ENCODE results near the gene CTSF.

Gene CTSF

DNA sequence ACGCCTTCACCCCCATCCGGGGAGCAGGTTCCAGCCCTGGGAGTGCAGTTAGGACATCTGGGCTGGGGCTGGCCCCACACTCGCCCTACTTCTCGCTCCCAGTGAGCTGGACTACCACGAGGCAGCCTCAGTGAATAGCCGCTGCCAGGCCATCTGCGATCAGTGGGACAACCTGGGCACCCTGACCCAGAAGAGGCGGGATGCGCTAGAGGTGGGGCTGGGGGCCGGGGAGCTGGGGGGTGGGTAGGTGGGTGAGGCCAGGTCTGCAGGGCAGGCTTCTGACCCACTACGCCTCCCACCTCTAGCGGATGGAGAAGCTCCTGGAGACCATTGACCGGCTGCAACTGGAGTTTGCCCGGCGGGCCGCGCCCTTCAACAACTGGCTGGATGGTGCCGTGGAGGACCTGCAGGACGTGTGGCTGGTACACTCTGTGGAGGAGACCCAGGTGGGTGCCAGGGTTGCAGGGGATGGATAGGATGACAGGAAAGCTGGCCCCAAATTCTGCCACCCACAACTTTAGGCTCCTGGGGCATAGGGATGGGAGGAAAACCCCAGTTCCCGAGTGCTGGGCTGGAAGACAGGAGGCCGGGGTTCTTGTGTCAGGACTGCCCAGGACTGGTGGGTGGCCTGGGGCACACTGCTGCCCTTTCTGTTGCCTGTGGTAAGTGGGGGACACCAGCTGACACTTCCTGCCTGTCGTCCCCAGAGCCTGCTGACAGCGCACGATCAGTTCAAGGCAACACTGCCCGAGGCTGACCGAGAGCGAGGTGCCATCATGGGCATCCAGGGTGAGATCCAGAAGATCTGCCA is 8.3 kb downstream of the CTSF start:
- no peak for DNase-seq (ENCODE audit: low spot score in 2 of 2)
- in situ Hi-C loops (cut with MboI; ENCODE audit: low sequenced_read_pairs) = no loop called here
- H3K4me3 ChIP-seq = no peak overlapping the region
- no peaks in the 10 kb centered on the region for H3K9me3 ChIP-seq
- H3K27me3 ChIP-seq (ENCODE audit: low read depth) = no peaks in the 10 kb centered on the region
- H3K36me3 ChIP-seq (replicated peaks) = no peaks in the 10 kb centered on the region; the same call in none of the 2 replicates
- H3K4me1 ChIP-seq = no peaks in the 10 kb centered on the region

- no peak overlapping the region for H3K4me3 ChIP-seq
- in situ Hi-C loops (cut with MboI; ENCODE audit: low sequenced_read_pairs) = no loop called here
- H3K4me1 ChIP-seq = no peaks in the 10 kb centered on the region
- no peaks in the 10 kb centered on the region for H3K9me3 ChIP-seq
- no peaks in the 10 kb centered on the region; the same call in none of the 2 replicates for H3K36me3 ChIP-seq (replicated peaks)
- no peak for DNase-seq (ENCODE audit: low spot score in 2 of 2)
- H3K27me3 ChIP-seq (ENCODE audit: low read depth) = no peaks in the 10 kb centered on the region
Measured at GRCh38 chr11:66559142-66559865, 9.1 kb downstream of the CTSF start.

GRCh38 chr11:66557733-66558326 is 10.6 kb downstream of the CTSF start:
- in situ Hi-C loops (cut with MboI; ENCODE audit: low sequenced_read_pairs) = no loop called here
- Histone ChIP-seq H3K9me3 (no peaks in the 10 kb centered on the region), H3K4me1 (no peaks in the 10 kb centered on the region), H3K27me3 (ENCODE audit: low read depth) (no peaks in the 10 kb centered on the region), H3K36me3 (replicated peaks) (no peaks in the 10 kb centered on the region; the same call in 1 of the 2 replicates), H3K4me3 (no peak overlapping the region)
- no peak for DNase-seq (ENCODE audit: low spot score in 2 of 2)

GRCh38 chr11:66556086-66556485 is 12.3 kb downstream of the CTSF start:
- no peak for DNase-seq (ENCODE audit: low spot score in 2 of 2)
- no peaks in the 10 kb centered on the region for H3K36me3 ChIP-seq (replicated peaks)
- H3K4me3 ChIP-seq = no peak overlapping the region
- H3K27me3 ChIP-seq (ENCODE audit: low read depth) = no peaks in the 10 kb centered on the region
- no peaks in the 10 kb centered on the region for H3K9me3 ChIP-seq
- in situ Hi-C loops (cut with MboI; ENCODE audit: low sequenced_read_pairs) = no loop called here
- no peaks in the 10 kb centered on the region for H3K4me1 ChIP-seq

- DNase-seq (ENCODE audit: low spot score in 2 of 2) = no peak
- H3K9me3 ChIP-seq = no peaks in the 10 kb centered on the region
- in situ Hi-C loops (cut with MboI; ENCODE audit: low sequenced_read_pairs) = no loop called here
- no peaks in the 10 kb centered on the region for H3K27me3 ChIP-seq (ENCODE audit: low read depth)
- H3K36me3 ChIP-seq (replicated peaks) = no peaks in the 10 kb centered on the region
- no peaks in the 10 kb centered on the region for H3K4me1 ChIP-seq
- no peak overlapping the region for H3K4me3 ChIP-seq
Measured at GRCh38 chr11:66555416-66555815, 13.0 kb downstream of the CTSF start.

DNA sequence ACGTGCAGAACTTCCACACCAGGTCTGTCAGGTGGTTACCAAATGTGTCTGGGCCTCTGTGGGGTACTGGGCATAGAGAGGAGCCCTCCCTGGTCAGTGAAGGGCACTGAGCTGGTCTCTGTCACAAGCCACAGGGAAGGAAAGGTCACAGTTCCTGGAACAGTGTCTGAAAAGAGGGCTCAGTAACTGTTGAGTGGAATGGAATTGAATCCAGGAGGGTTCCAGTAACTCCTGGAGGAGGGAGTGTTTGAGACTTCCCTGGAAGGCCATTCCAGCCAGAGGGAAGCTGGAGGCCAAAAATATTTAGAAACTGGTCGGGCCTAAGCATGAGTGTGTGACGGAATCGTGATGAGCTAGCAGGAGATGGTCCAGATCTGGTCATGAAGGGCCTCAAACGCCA is 13.8 kb downstream of the CTSF start:
- no peak for DNase-seq (ENCODE audit: low spot score in 2 of 2)
- Histone ChIP-seq H3K4me1 (no peaks in the 10 kb centered on the region), H3K27me3 (ENCODE audit: low read depth) (no peaks in the 10 kb centered on the region), H3K4me3 (no peak overlapping the region), H3K36me3 (replicated peaks) (no peaks in the 10 kb centered on the region), H3K9me3 (no peaks in the 10 kb centered on the region)
- in situ Hi-C loops (cut with MboI; ENCODE audit: low sequenced_read_pairs) = no loop called here

DNA sequence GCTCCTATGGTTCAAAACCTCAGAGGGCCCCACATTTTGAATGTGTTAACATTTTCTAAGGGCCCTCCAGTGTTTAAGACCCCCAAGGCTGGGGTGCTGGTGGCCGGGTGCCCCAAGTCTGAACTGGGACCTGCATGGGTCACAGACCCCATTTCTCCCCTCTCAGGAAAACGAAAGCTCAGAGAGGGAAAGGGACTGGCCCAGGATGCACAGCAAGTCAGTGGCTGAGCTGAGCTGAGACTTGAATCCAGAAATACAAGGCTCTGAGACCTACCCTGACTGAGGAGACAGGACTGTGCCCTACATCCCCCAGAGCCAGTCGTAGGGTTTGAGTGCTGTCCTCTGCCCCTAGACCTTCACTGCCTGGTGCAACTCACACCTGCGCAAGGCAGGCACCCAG is 17.5 kb downstream of the CTSF start:
- no peak for DNase-seq (ENCODE audit: low spot score in 2 of 2)
- no peaks in the 10 kb centered on the region; the same call in 1 of the 2 replicates for H3K4me1 ChIP-seq
- no peaks in the 10 kb centered on the region for H3K36me3 ChIP-seq (replicated peaks)
- in situ Hi-C loops (cut with MboI; ENCODE audit: low sequenced_read_pairs) = no loop called here
- no peaks in the 10 kb centered on the region for H3K9me3 ChIP-seq
- H3K27me3 ChIP-seq (ENCODE audit: low read depth) = no peaks in the 10 kb centered on the region
- no peak overlapping the region for H3K4me3 ChIP-seq

GRCh38 chr11:66549696-66550095 is 18.7 kb downstream of the CTSF start:
- Histone ChIP-seq H3K9me3 (no peaks in the 10 kb centered on the region), H3K4me1 (peaks cover 2% of the 10 kb centered on the region), H3K27me3 (ENCODE audit: low read depth) (no peaks in the 10 kb centered on the region), H3K4me3 (no peak overlapping the region), H3K36me3 (replicated peaks) (no peaks in the 10 kb centered on the region)
- in situ Hi-C loops (cut with MboI; ENCODE audit: low sequenced_read_pairs) = no loop called here
- no peak for DNase-seq (ENCODE audit: low spot score in 2 of 2)

GRCh38 chr11:66548774-66549630 is 19.4 kb downstream of the CTSF start:
- H3K4me3 ChIP-seq = no peak overlapping the region
- peaks cover 8% of the 10 kb centered on the region for H3K4me1 ChIP-seq
- H3K9me3 ChIP-seq = no peaks in the 10 kb centered on the region
- H3K36me3 ChIP-seq (replicated peaks) = no peaks in the 10 kb centered on the region
- H3K27me3 ChIP-seq (ENCODE audit: low read depth) = no peaks in the 10 kb centered on the region
- in situ Hi-C loops (cut with MboI; ENCODE audit: low sequenced_read_pairs) = no loop called here
- DNase-seq (ENCODE audit: low spot score in 2 of 2) = no peak

GRCh38 chr11:66548041-66548440 is 20.4 kb downstream of the CTSF start:
- H3K36me3 ChIP-seq (replicated peaks) = peaks cover 7% of the 10 kb centered on the region
- DNase-seq (ENCODE audit: low spot score in 2 of 2) = no peak
- no peaks in the 10 kb centered on the region for H3K27me3 ChIP-seq (ENCODE audit: low read depth)
- no peaks in the 10 kb centered on the region for H3K9me3 ChIP-seq
- H3K4me3 ChIP-seq = no peak overlapping the region
- in situ Hi-C loops (cut with MboI; ENCODE audit: low sequenced_read_pairs) = no loop called here
- peaks cover 12% of the 10 kb centered on the region for H3K4me1 ChIP-seq

DNA sequence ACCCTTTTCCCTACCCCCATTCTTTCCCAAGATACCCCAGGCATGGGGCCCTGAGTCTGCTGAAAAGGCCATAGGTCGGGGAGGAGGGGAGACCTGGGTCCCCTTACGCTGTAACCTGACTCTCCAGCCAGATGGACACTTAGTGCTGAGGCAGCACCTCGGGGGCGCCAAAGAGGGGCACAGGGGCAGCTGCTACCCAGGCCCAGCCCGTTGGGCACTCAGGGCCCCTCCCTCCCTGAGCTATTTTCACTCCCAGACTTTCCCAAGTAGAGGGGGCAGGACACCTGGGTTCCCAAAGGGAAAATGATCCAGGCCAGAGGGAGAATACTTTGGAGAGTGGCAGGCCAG is 20.8 kb downstream of the CTSF start:
- in situ Hi-C loops (cut with MboI; ENCODE audit: low sequenced_read_pairs) = no loop called here
- no peaks in the 10 kb centered on the region for H3K9me3 ChIP-seq
- H3K27me3 ChIP-seq (ENCODE audit: low read depth) = no peaks in the 10 kb centered on the region
- peaks cover 7% of the 10 kb centered on the region for H3K36me3 ChIP-seq (replicated peaks)
- no peak for DNase-seq (ENCODE audit: low spot score in 2 of 2)
- H3K4me3 ChIP-seq = no peak overlapping the region
- H3K4me1 ChIP-seq = peaks cover 12% of the 10 kb centered on the region

DNA sequence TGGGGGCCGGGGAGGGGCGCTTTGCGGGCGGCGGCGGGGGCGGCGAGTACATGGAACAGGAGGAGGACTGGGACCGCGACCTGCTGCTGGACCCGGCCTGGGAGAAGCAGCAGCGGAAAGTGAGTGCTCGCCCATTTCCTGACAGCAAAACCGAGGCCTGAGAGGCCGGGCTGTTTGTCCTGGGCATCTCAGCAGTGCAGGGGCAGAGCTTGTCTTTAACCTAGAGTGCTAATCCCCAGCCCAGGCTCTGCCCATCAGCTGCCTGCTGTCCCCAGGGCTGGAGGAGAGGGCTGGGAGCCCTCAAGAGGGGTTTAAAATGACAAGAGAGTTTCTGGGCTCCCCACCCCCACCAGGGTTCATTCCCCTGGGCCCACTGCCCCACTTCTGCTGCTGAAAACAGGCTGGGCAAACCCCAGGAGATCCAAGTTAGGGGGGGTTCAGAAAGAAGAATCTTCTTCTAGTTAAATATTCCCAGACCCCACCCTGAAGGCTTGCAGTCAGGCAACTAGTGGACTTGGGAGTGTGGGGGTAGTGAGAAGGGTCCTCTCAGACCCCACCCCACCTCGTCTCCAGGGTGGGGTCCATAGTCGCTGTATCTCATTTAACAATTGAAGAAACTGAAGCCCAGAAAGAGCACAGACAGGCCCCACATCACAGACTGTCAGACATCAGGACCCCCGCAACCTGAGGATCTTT is 21.3 kb downstream of the CTSF start:
- in situ Hi-C loops (cut with MboI; ENCODE audit: low sequenced_read_pairs) = no loop called here
- Histone ChIP-seq H3K36me3 (replicated peaks) (peaks cover 12% of the 10 kb centered on the region), H3K9me3 (no peaks in the 10 kb centered on the region), H3K4me1 (peaks cover 12% of the 10 kb centered on the region), H3K4me3 (no peak overlapping the region), H3K27me3 (ENCODE audit: low read depth) (no peaks in the 10 kb centered on the region)
- no peak for DNase-seq (ENCODE audit: low spot score in 2 of 2)

DNA sequence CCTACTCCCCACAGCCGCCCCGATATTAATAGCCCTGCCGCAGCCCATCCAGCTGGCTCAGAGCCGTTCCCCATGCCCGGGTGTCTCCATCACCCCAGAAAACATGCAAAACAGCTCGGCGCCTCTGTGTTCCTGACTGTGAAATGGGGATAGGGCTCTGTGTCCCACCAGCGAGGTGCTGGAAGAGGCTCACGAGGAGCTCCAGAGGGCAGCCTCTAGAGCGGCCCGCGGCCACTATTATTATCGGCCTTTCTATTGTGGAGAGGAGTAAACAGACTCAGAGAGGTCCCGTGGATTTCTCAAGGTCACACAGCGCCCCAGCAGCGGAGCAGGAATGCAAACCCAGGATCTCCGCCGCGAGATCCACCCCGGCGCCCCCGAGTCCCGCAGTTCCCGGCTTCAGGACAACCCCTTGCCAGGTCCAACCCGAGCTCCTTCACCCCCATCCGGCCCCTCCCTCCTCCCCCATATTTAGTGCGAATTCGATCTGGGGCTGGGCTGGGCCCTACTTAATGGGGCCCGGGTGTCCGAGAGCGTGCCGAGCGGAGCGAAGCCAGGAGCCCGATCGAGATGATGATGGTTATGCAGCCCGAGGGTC is 21.9 kb downstream of the CTSF start, which contains the start of gene ACTN3:
ACTN3 (plus strand) TSS at position 536 of the 598 bp plus-strand sequence; CDS start at position 571, 35 bp downstream.
- Histone ChIP-seq H3K4me1 (peaks cover 12% of the 10 kb centered on the region), H3K36me3 (replicated peaks) (peaks cover 12% of the 10 kb centered on the region), H3K27me3 (ENCODE audit: low read depth) (no peaks in the 10 kb centered on the region), H3K4me3 (peak within 1 kb of the TSS; percentile 63), H3K9me3 (no peaks in the 10 kb centered on the region)
- in situ Hi-C loops (cut with MboI; ENCODE audit: low sequenced_read_pairs) = no loop called here
- DNase-seq (ENCODE audit: low spot score in 2 of 2) = no peak

Data from HAP-1 (cell line).